ENCODE data around the gene LRP3. TPM values are rescaled to one million over a fixed set of nuclear protein-coding genes. Genes with fewer than 3 reads are reported as not detected.
"Not testable (repeated sequence)": the region's sequence is repeated elsewhere in the genome, so short reads cannot be mapped to it uniquely, and the experiment has no call there.

Gene LRP3
- total RNA-seq, 1 experiment from 2014 or later, result 39.4 TPM

GRCh38 chr19:33221638-33222037 lies 27.5 kb downstream of the LRP3 start:
- Histone ChIP-seq H3K27me3 (replicated peaks; ENCODE audit: insufficient read depth, low read depth, low read length, poor library complexity) (peaks cover 31% of the 10 kb centered on the region), H3K9me3 (ENCODE audit: low read depth, low read length, poor library complexity, severe bottlenecking) (no peaks in the 10 kb centered on the region), H3K27ac (ENCODE audit: low read depth, low read length, poor library complexity, severe bottlenecking) (no peak overlapping the region), H3K4me3 (ENCODE audit: low read depth, low read length, poor library complexity, severe bottlenecking) (no peak overlapping the region), H3K4me1 (ENCODE audit: insufficient read depth, low read length, poor library complexity, severe bottlenecking) (no peaks in the 10 kb centered on the region), H3K36me3 (ENCODE audit: insufficient read depth, low read length, poor library complexity, severe bottlenecking) (no peaks in the 10 kb centered on the region)
- intact Hi-C loops (cut with micrococcal nuclease; ENCODE audit: unreplicated experiment), result no loop called here
- no TSS peak for BruUV-seq (replicated peaks)
- DNase-seq (ENCODE audit: low spot score), result no peak
- TF ChIP-seq CTCF (conservative IDR thresholded peaks at IDR 0.05; ENCODE audit: low read depth, low read length), result no peak
- TF ChIP-seq EZH2 (IDR thresholded peaks at IDR 0.05; ENCODE audit: borderline replicate concordance, low read depth, low read length, poor library complexity, severe bottlenecking), result no peak
- ChIA-PET CTCF (no interaction called here), POLR2A (ENCODE audit: low non-redundant PET) (no interaction called here)

GRCh38 chr19:33222255-33222654 lies 28.1 kb downstream of the LRP3 start:
- CTCF ChIA-PET; POLR2A ChIA-PET (ENCODE audit: low non-redundant PET); H3K4me1 ChIP-seq (ENCODE audit: insufficient read depth, low read length, poor library complexity, severe bottlenecking); H3K27ac ChIP-seq (ENCODE audit: low read depth, low read length, poor library complexity, severe bottlenecking); DNase-seq (ENCODE audit: low spot score); BruUV-seq (replicated peaks); H3K9me3 ChIP-seq (ENCODE audit: low read depth, low read length, poor library complexity, severe bottlenecking); intact Hi-C loops (cut with micrococcal nuclease; ENCODE audit: unreplicated experiment); H3K4me3 ChIP-seq (ENCODE audit: low read depth, low read length, poor library complexity, severe bottlenecking); H3K36me3 ChIP-seq (ENCODE audit: insufficient read depth, low read length, poor library complexity, severe bottlenecking): not testable (repeated sequence)
- H3K27me3 ChIP-seq (replicated peaks; ENCODE audit: insufficient read depth, low read depth, low read length, poor library complexity), result peaks cover 37% of the 10 kb centered on the region

- ChIA-PET POLR2A (ENCODE audit: low non-redundant PET) (no interaction called here), CTCF (no interaction called here)
- no TSS peak for BruUV-seq (replicated peaks)
- Histone ChIP-seq H3K4me3 (ENCODE audit: low read depth, low read length, poor library complexity, severe bottlenecking) (peak overlapping the region; percentile 27), H3K9me3 (ENCODE audit: low read depth, low read length, poor library complexity, severe bottlenecking) (peaks cover 19% of the 10 kb centered on the region), H3K36me3 (ENCODE audit: insufficient read depth, low read length, poor library complexity, severe bottlenecking) (no peaks in the 10 kb centered on the region), H3K27me3 (replicated peaks; ENCODE audit: insufficient read depth, low read depth, low read length, poor library complexity) (peaks cover 52% of the 10 kb centered on the region), H3K4me1 (ENCODE audit: insufficient read depth, low read length, poor library complexity, severe bottlenecking) (no peaks in the 10 kb centered on the region), H3K27ac (ENCODE audit: low read depth, low read length, poor library complexity, severe bottlenecking) (no peak overlapping the region)
- no peak for DNase-seq (ENCODE audit: low spot score)
- intact Hi-C loops (cut with micrococcal nuclease; ENCODE audit: unreplicated experiment), result no loop called here
- no peak for TF ChIP-seq CTCF (conservative IDR thresholded peaks at IDR 0.05; ENCODE audit: low read depth, low read length)
- no peak for TF ChIP-seq EZH2 (IDR thresholded peaks at IDR 0.05; ENCODE audit: borderline replicate concordance, low read depth, low read length, poor library complexity, severe bottlenecking)
Measured at GRCh38 chr19:33224694-33225457, 30.7 kb downstream of the LRP3 start.

- POLR2A ChIA-PET (ENCODE audit: low non-redundant PET), result no interaction called here
- intact Hi-C loops (cut with micrococcal nuclease; ENCODE audit: unreplicated experiment), result no loop called here
- TF ChIP-seq CTCF (conservative IDR thresholded peaks at IDR 0.05; ENCODE audit: low read depth, low read length) (no peak), EZH2 (IDR thresholded peaks at IDR 0.05; ENCODE audit: borderline replicate concordance, low read depth, low read length, poor library complexity, severe bottlenecking) (peak; percentile 77)
- no peaks in the 10 kb centered on the region for H3K4me1 ChIP-seq (ENCODE audit: insufficient read depth, low read length, poor library complexity, severe bottlenecking)
- peaks cover 19% of the 10 kb centered on the region for H3K9me3 ChIP-seq (ENCODE audit: low read depth, low read length, poor library complexity, severe bottlenecking)
- H3K27me3 ChIP-seq (replicated peaks; ENCODE audit: insufficient read depth, low read depth, low read length, poor library complexity), result peaks cover 52% of the 10 kb centered on the region
- no peaks in the 10 kb centered on the region for H3K36me3 ChIP-seq (ENCODE audit: insufficient read depth, low read length, poor library complexity, severe bottlenecking)
- BruUV-seq (replicated peaks), result no TSS peak
- H3K27ac ChIP-seq (ENCODE audit: low read depth, low read length, poor library complexity, severe bottlenecking), result no peak within 1 kb of the TSS
- CTCF ChIA-PET, result interaction anchor here (0.7 to 1.0 kb wide), 3 partner anchors 10 to 1046 kb away, joined by 3 to 4 read pairs (median 4); no protein-coding TSS in a partner anchor
- H3K4me3 ChIP-seq (ENCODE audit: low read depth, low read length, poor library complexity, severe bottlenecking), result peak within 1 kb of the TSS; percentile 27
- no peak for DNase-seq (ENCODE audit: low spot score)
Measured at GRCh38 chr19:33225458-33225926, 31.4 kb downstream of the LRP3 start, which contains the start of gene SLC7A10. TSS of gene SLC7A10 (minus strand) at chr19:33225850. CDS start at chr19:33225703, 147 bp downstream.

Data from A673 (cell line).